Ectodermal cell (in vitro differentiated cells): ENCODE results near the gene LDAH.
A peak's percentile ranks its signal among the peaks of the same experiment; 100 is the strongest.

Experiments
- H3K27ac ChIP-seq: 2 replicates; pipeline ENCODE4 v1.7.0; 2013; ENCODE audit warnings: mild to moderate bottlenecking, low read depth, low read length; ENCODE audit not compliant: insufficient read depth, poor library complexity, severe bottlenecking
- H3K27me3 ChIP-seq: 2 replicates; pipeline ENCODE4 v1.7.0; 2013; ENCODE audit warnings: mild to moderate bottlenecking, low read length; ENCODE audit not compliant: insufficient read depth, control insufficient read depth, poor library complexity, severe bottlenecking
- H3K36me3 ChIP-seq: one replicate; pipeline ENCODE4 v1.7.0; 2013; ENCODE audit warnings: low read length; ENCODE audit not compliant: control insufficient read depth, insufficient read depth
- H3K4me1 ChIP-seq: one replicate; pipeline ENCODE4 v1.7.0; 2013; ENCODE audit warnings: low read length; ENCODE audit not compliant: control insufficient read depth, insufficient read depth
- H3K4me3 ChIP-seq: 2 replicates; pipeline ENCODE4 v1.7.0; 2013; ENCODE audit warnings: low read depth, low read length, control low read depth; ENCODE audit not compliant: insufficient read depth
- H3K9me3 ChIP-seq: 2 replicates; pipeline ENCODE4 v1.7.0; 2013; ENCODE audit warnings: mild to moderate bottlenecking, low read length, moderate library complexity; ENCODE audit not compliant: control insufficient read depth
- WGBS, 2 experiments: methylation state at CpG; one replicate each; pipeline ENCODE4 v1.1.7; 2013; ENCODE audit warnings: missing lambda C conversion rate in 2 of 2; 5-methylcytosine and 5-hydroxymethylcytosine counted together

Gene LDAH

GRCh38 chr2:20674974-20675679 lies 147.8 kb downstream of the LDAH start:
- H3K4me3 ChIP-seq: no peak overlapping the region
- H3K27ac ChIP-seq: no peak overlapping the region
- 68 to 70% methylated on average over 16 of the region's 16 CpGs for WGBS, 2 experiments
- peaks cover 47% of the 10 kb centered on the region for H3K27me3 ChIP-seq
- no peaks in the 10 kb centered on the region for H3K36me3 ChIP-seq
- H3K4me1 ChIP-seq: peaks cover 49% of the 10 kb centered on the region
- H3K9me3 ChIP-seq: no peaks in the 10 kb centered on the region

- Histone ChIP-seq H3K9me3 (no peaks in the 10 kb centered on the region), H3K4me3 (no peak overlapping the region), H3K27ac (no peak overlapping the region), H3K4me1 (peaks cover 53% of the 10 kb centered on the region), H3K27me3 (peaks cover 54% of the 10 kb centered on the region), H3K36me3 (no peaks in the 10 kb centered on the region)
- WGBS, 2 experiments: 77 to 83% methylated on average over 10 to 11 of the region's 11 CpGs
Measured at GRCh38 chr2:20674309-20674965, 148.5 kb downstream of the LDAH start.

GRCh38 chr2:20673686-20674308 lies 149.1 kb downstream of the LDAH start:
- no peak overlapping the region for H3K4me3 ChIP-seq
- H3K36me3 ChIP-seq: no peaks in the 10 kb centered on the region
- peaks cover 61% of the 10 kb centered on the region for H3K27me3 ChIP-seq
- H3K9me3 ChIP-seq: no peaks in the 10 kb centered on the region
- H3K4me1 ChIP-seq: peaks cover 54% of the 10 kb centered on the region
- H3K27ac ChIP-seq: no peak overlapping the region
- WGBS, 2 experiments: 44 to 50% methylated on average over 5 of the region's 5 CpGs

- 9 to 11% methylated on average over 16 to 18 of the region's 18 CpGs for WGBS, 2 experiments
- no peak overlapping the region for H3K27ac ChIP-seq
- no peaks in the 10 kb centered on the region for H3K9me3 ChIP-seq
- H3K4me3 ChIP-seq: no peak overlapping the region
- H3K4me1 ChIP-seq: peaks cover 50% of the 10 kb centered on the region
- peaks cover 75% of the 10 kb centered on the region for H3K27me3 ChIP-seq
- no peaks in the 10 kb centered on the region for H3K36me3 ChIP-seq
Measured at GRCh38 chr2:20672201-20672951, 150.5 kb downstream of the LDAH start.

- Histone ChIP-seq H3K4me1 (peaks cover 50% of the 10 kb centered on the region), H3K27me3 (peaks cover 80% of the 10 kb centered on the region), H3K36me3 (no peaks in the 10 kb centered on the region), H3K4me3 (no peak overlapping the region), H3K9me3 (no peaks in the 10 kb centered on the region), H3K27ac (no peak overlapping the region)
- WGBS, 2 experiments: 7 to 9% methylated on average over 13 of the region's 13 CpGs
Measured at GRCh38 chr2:20671736-20672080, 151.2 kb downstream of the LDAH start.

- no peaks in the 10 kb centered on the region for H3K36me3 ChIP-seq
- peaks cover 48% of the 10 kb centered on the region for H3K4me1 ChIP-seq
- 6 to 8% methylated on average over 60 of the region's 60 CpGs for WGBS, 2 experiments
- H3K27me3 ChIP-seq: peaks cover 86% of the 10 kb centered on the region
- no peak overlapping the region for H3K4me3 ChIP-seq
- no peak overlapping the region for H3K27ac ChIP-seq
- H3K9me3 ChIP-seq: no peaks in the 10 kb centered on the region
Measured at GRCh38 chr2:20671036-20671735, 151.7 kb downstream of the LDAH start.

- H3K4me3 ChIP-seq: peak overlapping the region; percentile 16
Measured at GRCh38 chr2:20670315-20671035, 152.4 kb downstream of the LDAH start.

GRCh38 chr2:20669562-20670314 lies 153.2 kb downstream of the LDAH start:
- no peaks in the 10 kb centered on the region for H3K36me3 ChIP-seq
- WGBS, 2 experiments: 8 to 9% methylated on average over 45 of the region's 45 CpGs
- H3K4me1 ChIP-seq: peaks cover 34% of the 10 kb centered on the region
- H3K27me3 ChIP-seq: peaks cover 99% of the 10 kb centered on the region
- no peak overlapping the region for H3K27ac ChIP-seq
- H3K9me3 ChIP-seq: no peaks in the 10 kb centered on the region
- peak overlapping the region; percentile 16 for H3K4me3 ChIP-seq

More at GRCh38 chr2:20670315-20671035, 152.4 kb downstream of the LDAH start:
- peaks cover 41% of the 10 kb centered on the region for H3K4me1 ChIP-seq
- no peaks in the 10 kb centered on the region for H3K36me3 ChIP-seq
- peaks cover 93% of the 10 kb centered on the region for H3K27me3 ChIP-seq
- WGBS, 2 experiments: 8 to 9% methylated on average over 83 of the region's 83 CpGs
- H3K27ac ChIP-seq: no peak overlapping the region
- H3K9me3 ChIP-seq: no peaks in the 10 kb centered on the region
